Fibroblast of skin of abdomen (primary cell): ENCODE measurements around the gene MRGPRG.

Experiments
- DNase-seq: peaks from one replicate; pipeline ENCODE4 v3.0.0-alpha.2; 2013

Gene MRGPRG

DNA sequence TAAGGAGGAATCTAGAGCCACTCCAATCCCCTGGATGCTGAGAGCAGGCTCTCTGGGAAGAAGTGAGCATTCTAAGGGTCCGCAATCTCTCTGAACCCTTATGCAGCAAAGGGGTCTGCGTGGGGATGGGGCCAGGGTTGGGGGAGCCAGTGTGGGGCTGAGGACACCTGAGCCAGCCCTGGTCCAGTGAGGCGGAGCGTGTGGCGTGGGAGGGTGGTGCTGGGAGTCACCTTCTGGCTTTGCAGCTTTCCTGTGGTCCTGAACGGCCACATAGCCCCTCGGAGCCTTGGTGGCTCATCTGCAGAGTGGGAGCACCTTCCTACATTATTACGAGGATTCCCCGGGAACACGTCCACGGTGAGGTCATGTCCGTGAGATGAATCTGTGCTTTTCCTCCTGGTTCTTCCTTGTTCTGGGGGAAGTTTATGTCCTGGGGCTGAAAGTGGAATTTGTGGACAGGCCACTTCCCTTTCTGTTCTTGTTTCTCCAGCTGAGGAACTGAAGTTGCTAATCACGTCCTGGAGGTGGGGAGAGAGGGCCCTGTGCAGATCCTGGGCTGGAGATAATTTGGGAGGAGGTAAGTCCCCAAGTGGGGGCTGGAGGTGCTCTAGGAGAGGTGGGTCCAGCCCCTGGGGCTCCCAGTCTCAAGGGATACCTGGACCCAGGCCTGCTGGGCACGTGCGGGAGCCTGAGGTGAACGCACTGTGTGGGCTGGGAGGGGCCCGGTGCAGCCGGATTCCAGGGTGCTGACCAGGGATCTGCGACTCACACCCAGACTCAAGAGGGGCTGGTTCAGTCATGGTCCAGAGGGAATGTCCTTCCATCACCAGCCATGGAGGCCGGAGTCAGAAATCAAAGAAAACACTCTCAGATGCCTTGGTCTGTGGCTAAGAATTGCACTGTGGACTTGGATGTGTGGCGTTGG lies 7.5 kb upstream of the MRGPRG start:
- no peak for DNase-seq

DNA sequence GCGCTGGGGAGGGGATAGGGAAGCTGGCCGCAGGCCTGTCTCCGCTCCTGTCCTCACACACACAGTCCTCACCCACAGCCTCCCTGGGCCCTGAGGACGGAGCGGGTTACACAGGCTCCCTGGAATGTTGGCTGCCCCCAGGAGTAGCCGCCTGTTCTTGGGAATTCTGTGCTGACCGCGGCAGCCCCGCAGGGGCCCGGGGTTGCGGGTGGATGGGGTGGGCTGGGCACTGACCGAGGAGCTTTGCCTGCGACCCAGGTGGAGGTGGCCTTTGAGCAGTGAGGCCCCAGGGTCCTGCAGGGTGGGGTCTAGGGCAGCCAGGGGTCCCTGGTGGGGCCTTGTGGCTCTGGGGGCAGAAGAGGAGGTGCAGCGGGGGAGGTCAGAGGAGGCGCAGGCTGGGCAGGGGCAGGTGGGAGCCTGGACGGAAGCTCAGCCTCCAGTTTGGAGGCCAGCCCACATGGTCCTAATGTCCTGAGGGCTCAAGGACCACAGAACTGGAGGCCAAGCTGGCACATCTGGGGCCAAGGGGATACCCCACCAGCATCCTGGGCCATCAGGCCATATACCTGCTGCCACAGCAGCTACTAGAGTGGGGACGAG lies 6.6 kb upstream of the MRGPRG start:
- no peak for DNase-seq

DNA sequence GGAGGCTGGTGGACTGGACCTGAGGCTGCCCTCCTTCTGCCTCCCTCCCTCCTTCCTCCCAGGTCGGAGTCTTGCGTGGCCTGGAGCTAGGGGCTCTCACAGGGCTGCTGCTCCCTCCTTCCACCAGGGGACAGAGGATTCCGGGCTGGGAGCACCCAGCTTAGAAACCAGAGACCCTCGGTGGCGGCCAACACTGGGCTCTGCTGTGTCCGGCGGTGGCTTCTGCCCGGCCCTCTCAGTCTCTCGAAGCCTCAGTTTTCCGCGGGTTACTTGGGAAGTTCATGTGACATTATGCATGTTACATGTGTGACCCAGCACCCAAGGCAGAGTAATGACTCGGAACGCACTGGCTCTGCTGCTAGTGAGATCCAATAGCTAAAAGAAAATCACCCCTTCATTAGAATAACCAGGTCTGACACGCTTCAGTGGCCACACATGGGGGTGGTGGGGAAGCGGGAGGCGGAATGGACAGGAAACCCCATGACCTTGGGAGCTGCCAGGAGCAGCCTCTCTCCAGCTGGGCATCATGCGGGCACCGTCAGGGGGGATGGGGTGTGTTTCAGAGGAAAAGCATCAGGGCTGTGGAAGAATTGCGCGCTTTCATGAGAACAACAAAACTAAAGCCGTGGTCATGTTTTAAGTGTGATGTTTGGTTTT lies 5.9 kb upstream of the MRGPRG start:
- no peak for DNase-seq

GRCh38 chr11:3223932-3224381 lies 5.3 kb upstream of the MRGPRG start:
- no peak for DNase-seq

GRCh38 chr11:3222941-3223915 lies 4.6 kb upstream of the MRGPRG start:
- no peak for DNase-seq

DNA sequence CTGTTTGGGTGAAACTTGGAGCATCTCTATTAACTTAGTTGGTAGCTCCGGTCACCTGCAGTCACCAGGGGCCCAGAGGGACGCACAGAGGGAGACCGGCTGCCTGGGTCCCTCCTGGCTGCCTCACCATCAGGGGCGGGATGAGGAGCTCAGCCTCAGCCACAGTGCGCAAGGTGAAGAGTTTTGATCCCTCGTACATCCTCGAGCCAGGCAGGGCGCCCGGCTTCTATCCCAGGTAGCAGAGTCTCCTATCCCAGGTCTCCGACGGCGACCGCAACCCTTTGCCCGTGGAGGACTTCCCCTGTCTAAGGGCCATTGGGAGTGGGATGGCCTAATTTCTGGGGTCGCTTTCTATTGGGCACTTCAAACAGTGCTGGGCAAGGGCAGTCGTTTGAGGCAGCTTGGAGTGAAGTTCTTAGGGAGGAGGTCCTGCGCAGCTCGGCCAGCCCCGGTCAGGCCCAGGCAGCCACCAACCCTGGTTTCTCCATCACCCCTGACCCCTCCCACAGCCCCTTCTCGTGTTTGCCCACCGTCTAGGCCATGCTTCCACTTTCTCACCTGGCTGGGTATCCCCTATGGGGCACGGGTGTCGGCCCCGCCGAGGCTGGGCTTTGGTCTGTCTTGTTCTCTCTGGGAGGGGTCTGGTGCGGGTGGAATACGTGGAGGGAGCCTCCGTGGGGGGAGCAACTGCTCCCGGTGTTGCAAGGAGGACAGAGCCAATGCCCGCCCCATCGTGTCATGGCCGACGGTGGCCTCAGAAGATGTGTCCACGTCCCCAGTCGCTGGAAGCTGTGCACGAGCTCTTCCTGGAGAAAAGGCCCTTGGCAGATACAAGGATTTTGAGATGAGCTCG lies 3.6 kb upstream of the MRGPRG start:
- no peak for DNase-seq

GRCh38 chr11:3221408-3222002 lies 2.9 kb upstream of the MRGPRG start:
- DNase-seq, result no peak

DNA sequence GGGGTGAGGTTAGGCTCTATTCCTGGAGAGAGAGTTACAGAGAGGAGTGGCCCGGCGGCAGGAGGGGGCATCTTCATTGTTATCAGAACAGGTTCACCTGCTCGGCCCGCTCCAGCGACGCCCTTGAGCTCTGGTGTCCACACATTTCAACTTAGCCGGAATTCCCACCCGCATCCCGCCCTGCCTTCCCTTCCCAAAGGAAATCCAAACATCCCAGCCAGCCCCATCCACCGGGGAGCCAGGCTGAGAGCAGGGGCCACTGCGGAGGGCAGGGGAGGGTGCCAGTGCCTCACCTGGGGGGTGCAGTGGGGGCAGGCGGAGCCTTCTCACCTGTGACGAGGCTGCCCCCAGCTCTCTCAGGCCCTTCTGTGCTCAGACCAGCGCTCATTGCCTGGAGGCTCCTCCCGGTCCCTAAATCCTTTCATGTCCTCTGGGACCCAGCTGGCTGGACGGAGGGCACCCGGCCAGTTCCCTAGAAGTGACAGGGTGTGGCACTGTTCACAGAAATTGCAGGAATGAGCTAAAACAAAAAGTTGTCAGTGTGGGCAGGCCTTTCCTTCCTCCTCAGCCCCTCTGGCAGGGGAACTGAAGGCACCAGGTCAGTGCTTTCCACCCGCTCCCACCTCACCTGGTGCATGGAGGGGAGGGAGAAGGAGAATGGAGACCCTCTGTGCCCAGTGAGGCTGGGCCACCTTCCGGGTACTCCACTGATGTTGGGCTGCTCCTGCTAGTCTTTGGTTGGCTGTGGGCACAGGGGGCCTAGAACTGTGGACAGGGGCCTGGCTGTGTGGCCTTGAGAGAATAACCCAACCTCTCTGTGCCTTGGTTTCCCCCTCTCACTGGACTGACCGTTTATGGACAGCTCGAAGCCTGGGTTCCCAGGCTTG lies 2.2 kb upstream of the MRGPRG start:
- DNase-seq, result no peak

DNA sequence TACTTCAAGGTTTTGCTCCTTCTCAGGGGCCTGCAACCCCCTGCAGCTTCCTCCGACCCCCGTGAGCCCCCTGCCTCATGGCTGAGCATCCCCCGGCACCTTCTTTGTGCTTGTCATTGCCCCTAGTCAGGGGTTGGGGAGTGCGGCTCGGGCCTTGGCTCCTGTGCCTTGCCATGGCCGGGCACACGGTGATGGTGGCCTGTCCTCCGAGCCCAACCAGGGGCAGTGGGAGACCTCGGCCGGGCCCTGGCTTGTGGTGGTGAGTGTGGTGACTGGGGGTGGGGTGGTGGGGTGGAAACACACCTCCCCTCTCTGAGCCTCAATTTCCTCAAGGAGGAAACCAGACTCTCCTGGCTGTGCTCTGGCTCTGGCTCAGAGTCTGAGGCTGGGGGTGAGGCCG lies 1.5 kb upstream of the MRGPRG start:
- DNase-seq, result no peak

DNA sequence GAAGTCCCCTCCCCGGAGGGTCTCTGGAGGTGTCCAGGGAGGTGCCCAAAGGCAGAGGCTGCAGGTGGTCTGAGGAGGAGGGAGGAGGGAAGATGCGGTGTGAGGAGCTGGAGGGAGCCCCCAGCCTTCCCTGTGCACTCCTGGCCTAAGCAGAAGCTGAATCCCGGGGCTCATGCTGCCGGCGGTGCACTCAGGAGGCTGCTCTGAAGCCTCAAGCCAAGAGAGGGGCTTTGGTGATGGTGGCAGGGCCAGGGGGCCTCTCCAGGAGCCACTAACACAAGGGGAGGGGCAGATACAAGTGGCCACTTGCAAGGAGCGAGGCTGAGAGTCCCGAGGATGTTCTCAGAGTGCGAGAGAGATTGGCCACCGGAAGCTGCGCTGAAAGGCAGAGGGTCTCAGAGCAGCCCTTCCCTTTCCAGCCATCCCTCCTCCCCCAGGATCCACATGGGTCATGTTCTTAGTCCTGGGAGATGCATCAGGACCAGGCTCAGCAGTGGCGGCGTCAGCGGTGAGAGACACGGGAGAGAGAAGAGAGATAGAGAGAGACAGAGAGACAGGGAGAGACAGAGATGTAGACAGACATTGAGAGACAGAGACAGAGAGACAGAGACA lies 774 bp upstream of the MRGPRG start:
- DNase-seq, result no peak

GRCh38 chr11:3217818-3218482 lies 663 bp downstream of the MRGPRG start:
- no peak for DNase-seq

GRCh38 chr11:3216027-3216525 lies 2.5 kb downstream of the MRGPRG start:
- no peak for DNase-seq

- DNase-seq, result no peak
These were observed 3.1 kb downstream of the MRGPRG start for GRCh38 chr11:3215346-3216026.

DNA sequence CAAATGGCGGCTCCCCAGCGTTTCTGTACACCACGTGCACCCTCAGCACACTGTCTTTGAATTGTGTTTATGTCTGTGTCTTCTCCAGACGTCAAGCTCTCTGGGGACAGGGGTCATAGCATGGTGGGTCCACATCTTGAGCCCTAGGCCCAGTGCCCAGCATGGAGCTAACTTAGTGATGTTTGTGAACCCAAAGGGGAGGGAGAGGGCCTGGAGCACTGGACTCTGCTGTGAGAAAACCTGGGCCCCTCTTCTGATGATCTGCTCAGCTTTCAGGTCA lies 4.3 kb downstream of the MRGPRG start:
- no peak for DNase-seq

DNA sequence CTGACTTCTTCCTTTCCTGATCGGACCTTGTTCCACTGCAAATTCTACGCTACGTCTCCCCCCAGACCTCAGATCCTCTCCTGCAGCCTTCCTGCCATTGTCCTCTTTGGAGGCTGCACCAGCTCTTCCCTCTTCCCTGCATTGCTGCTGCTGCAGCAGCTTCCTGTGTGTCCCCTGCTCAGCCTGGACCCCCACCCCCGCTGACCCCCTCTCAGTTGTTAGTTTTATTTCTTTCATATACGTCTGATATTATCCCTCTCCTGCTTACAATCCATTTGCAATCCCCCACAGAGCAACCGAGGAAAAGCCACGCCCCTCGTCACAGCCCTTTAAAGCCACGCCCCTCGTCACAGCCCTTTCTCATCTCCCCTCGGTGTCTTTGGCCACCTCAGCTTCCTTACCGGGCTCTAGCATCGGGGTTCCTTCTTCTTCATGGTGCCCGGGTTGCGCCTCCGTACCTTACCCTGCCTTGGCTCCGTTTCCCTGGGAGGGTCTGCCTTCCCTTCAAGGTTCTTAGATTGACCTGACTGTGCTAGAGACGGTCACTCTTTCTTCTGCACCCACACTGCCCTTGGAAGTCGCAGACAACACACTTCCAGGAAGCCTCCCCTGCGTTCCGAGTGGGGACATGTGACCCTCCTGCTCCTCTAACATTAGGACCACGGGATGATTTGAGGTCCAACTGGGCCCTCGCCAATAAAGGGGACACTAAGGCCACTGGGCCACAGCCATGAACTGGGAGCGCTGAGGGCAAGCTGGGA lies 4.8 kb downstream of the MRGPRG start:
- no peak for DNase-seq

DNA sequence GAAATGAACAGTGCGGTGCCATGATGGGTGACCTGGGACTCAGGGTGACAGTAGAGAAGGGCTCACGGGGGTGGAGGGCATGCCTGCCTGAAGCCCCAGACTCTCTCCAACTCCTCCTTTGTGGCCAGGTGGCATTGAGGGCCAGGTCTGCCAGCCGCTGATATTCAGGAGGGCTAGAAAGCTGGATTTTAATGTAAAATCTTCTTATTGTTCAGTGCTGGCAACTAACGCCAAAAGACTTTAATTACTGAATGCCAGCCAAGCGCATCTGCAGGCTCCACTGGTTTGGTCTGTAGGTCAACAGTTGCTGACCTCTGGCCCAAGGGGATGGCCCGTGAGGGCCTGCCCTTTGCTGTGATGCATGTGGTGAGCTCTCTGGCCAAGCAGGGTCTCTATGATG lies 10.3 kb downstream of the MRGPRG start:
- no peak for DNase-seq

- DNase-seq, result no peak
These were observed 11.0 kb downstream of the MRGPRG start for GRCh38 chr11:3207526-3208189.
